ENCODE measurements around the gene ALDH5A1.

The ALDH5A1 gene

GRCh38 chr6:24551139-24551538, 56.4 kb downstream of the ALDH5A1 start:
- H3K27ac ChIP-seq (ENCODE audit: extremely low read depth, low read depth, low read length): no peak overlapping the region
- no peaks in the 10 kb centered on the region for H3K36me3 ChIP-seq (ENCODE audit: control insufficient read depth in 2 of 2, insufficient read depth in 1 of 2, low read length in 2 of 2)
- ChIA-PET POLR2A (interaction anchor here (0.6 to 0.7 kb wide), 2 partner anchors 217 to 482 kb away, joined by 3 read pairs; no protein-coding TSS in a partner anchor), CTCF (interaction anchor here (0.6 to 2.5 kb wide), 5 partner anchors 7 to 58 kb away, joined by 3 to 16 read pairs (median 5); no protein-coding TSS in a partner anchor)
- H3K9me3 ChIP-seq (ENCODE audit: control insufficient read depth, insufficient read depth, low read depth, low read length): no peaks in the 10 kb centered on the region
- no peak overlapping the region for H3K4me3 ChIP-seq (ENCODE audit: low read depth, low read length)
- no peak for TF ChIP-seq ZSCAN30 (tag by site-specific recombination; IDR thresholded peaks at IDR 0.05)
- TF ChIP-seq ZNF10 (tag by site-specific recombination; IDR thresholded peaks at IDR 0.05): no peak
- no peak for TF ChIP-seq ZNF280C (tag by site-specific recombination; IDR thresholded peaks at IDR 0.05)
- no peak for TF ChIP-seq ZNF518A (tag by site-specific recombination; conservative IDR thresholded peaks at IDR 0.05; ENCODE audit: low read depth)
- peaks cover 2% of the 10 kb centered on the region; the same call in 1 of the 2 replicates for H3K4me1 ChIP-seq (ENCODE audit: control insufficient read depth, insufficient read depth, low read length)

- H3K4me3 ChIP-seq (ENCODE audit: low read depth, low read length): no peak overlapping the region
- H3K27ac ChIP-seq (ENCODE audit: extremely low read depth, low read depth, low read length): no peak overlapping the region
- no peaks in the 10 kb centered on the region for H3K9me3 ChIP-seq (ENCODE audit: control insufficient read depth, insufficient read depth, low read depth, low read length)
- peak; percentile 67 for TF ChIP-seq PRDM6 (tag by site-specific recombination; IDR thresholded peaks at IDR 0.05)
- peak; percentile 87 for TF ChIP-seq SCRT2 (tag by site-specific recombination; IDR thresholded peaks at IDR 0.05)
- TF ChIP-seq ZNF639 (tag by site-specific recombination; IDR thresholded peaks at IDR 0.05): no peak
- no peak for TF ChIP-seq ZNF513 (tag by site-specific recombination; IDR thresholded peaks at IDR 0.05)
- no peak for TF ChIP-seq ZBTB48 (tag by site-specific recombination; IDR thresholded peaks at IDR 0.05)
- POLR2A ChIA-PET: no interaction called here
- H3K36me3 ChIP-seq (ENCODE audit: control insufficient read depth in 2 of 2, insufficient read depth in 1 of 2, low read length in 2 of 2): no peaks in the 10 kb centered on the region
- CTCF ChIA-PET: interaction anchor here (0.5 to 1.4 kb wide), 3 partner anchors 9 to 33 kb away, joined by 3 to 5 read pairs (median 4); no protein-coding TSS in a partner anchor
- peaks cover 5% of the 10 kb centered on the region; the same call in 1 of the 2 replicates for H3K4me1 ChIP-seq (ENCODE audit: control insufficient read depth, insufficient read depth, low read length)
These were observed 59.7 kb downstream of the ALDH5A1 start for GRCh38 chr6:24554474-24554873.

All from HEK293 (cell line).